Subcutaneous adipose tissue (tissue), 4 donors: ENCODE results near the gene POU2F2. TPM values are rescaled to one million over a fixed set of nuclear protein-coding genes. Genes with fewer than 3 reads are reported as not detected.

Experiments used
- CTCF ChIP-seq: fragments of 450-650 bp; IDR thresholded peaks from one replicate; pipeline ENCODE4 v1.5.1; 2016; ENCODE audit warnings: low read depth, mild to moderate bottlenecking, control low read depth, antibody characterized with exemption, moderate library complexity
- total RNA-seq, 4 donors: library from RNA; depleted of rRNA; stranded (reverse); fragments of >200 nt; gene quantifications; one replicate each; pipeline ENCODE4 v1.1.0, GENCODE V29; 2016

POU2F2 gene
- total RNA-seq, 4 donors from 2014 or later = 0.85 to 2.4 (median 1.5) TPM

DNA sequence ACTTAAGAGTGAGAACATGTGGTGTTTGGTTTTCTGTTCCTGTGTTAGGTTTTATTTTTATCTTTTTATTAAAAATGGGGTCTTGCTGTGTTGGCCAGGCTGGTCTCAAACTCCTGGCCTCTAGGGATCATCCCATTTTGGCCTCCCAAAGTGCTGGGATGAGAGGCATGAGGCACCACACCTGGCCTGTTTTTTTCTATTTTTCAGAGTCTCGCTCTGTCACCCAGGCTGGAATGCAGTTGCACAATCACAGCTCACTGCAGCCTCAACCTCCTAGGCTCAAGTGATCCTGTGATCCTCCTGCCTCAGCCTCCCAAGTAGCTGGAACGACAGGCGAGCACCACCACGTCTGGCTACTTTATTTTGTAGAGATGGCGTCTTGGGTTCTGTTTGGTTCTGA lies 48.7 kb downstream of the POU2F2 start:
- TF ChIP-seq CTCF = no peak

DNA sequence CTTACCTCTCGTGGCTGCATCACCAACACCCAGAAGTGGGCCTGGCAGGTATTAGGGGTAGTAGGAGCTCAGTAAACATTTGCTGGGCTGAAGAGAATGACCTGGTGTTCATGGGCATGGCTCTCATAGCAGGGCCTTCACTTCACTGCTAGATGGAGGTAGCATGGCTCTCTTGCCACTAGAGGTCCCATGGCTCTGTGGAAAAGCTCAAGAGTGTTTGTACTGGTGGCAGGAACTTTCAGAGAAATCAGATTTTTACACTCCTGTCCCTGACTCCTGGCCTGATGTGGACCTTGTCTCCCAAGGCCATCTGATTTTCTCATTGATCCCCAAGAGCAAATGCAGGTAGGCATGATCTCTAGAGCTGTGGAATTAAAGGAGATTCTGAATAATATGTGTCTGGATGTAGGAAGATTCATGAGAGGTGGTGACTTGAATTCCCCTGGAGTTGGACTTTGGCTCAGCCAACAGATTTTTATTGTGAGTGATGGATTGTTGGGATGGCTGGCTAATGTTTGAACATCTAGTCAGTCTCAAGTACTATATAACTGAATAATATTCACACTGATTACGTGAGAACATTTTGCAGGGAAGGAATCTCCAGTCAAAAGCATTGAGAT lies 50.6 kb downstream of the POU2F2 start:
- no peak for TF ChIP-seq CTCF

DNA sequence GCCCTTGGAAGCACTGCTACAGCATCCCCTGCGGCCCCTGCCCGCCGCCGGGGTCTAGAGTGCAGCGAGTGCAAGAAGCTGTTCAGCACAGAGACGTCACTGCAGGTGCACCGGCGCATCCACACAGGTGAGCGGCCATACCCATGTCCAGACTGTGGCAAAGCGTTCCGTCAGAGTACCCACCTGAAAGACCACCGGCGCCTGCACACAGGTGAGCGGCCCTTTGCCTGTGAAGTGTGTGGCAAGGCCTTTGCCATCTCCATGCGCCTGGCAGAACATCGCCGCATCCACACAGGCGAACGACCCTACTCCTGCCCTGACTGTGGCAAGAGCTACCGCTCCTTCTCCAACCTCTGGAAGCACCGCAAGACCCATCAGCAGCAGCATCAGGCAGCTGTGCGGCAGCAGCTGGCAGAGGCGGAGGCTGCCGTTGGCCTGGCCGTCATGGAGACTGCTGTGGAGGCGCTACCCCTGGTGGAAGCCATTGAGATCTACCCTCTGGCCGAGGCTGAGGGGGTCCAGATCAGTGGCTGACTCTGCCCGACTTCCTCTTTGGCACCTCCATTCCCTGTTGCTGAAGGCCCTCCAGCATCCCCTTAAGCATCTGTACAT lies 51.4 kb downstream of the POU2F2 start:
- no peak for TF ChIP-seq CTCF

DNA sequence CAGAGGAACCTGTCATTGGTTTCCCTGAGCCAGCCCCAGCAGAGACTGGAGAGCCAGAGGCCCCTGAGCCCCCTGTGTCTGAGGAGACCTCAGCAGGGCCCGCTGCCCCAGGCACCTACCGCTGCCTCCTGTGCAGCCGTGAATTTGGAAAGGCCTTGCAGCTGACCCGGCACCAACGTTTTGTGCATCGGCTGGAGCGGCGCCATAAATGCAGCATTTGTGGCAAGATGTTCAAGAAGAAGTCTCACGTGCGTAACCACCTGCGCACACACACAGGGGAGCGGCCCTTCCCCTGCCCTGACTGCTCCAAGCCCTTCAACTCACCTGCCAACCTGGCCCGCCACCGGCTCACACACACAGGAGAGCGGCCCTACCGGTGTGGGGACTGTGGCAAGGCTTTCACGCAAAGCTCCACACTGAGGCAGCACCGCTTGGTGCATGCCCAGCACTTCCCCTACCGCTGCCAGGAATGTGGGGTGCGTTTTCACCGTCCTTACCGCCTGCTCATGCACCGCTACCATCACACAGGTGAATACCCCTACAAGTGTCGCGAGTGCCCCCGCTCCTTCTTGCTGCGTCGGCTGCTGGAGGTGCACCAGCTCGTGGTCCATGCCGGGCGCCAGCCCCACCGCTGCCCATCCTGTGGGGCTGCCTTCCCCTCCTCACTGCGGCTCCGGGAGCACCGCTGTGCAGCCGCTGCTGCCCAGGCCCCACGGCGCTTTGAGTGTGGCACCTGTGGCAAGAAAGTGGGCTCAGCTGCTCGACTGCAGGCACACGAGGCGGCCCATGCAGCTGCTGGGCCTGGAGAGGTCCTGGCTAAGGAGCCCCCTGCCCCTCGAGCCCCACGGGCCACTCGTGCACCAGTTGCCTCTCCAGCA lies 52.1 kb downstream of the POU2F2 start:
- TF ChIP-seq CTCF = no peak

- no peak for TF ChIP-seq CTCF
Measured at GRCh38 chr19:42079276-42079669, 53.0 kb downstream of the POU2F2 start.

DNA sequence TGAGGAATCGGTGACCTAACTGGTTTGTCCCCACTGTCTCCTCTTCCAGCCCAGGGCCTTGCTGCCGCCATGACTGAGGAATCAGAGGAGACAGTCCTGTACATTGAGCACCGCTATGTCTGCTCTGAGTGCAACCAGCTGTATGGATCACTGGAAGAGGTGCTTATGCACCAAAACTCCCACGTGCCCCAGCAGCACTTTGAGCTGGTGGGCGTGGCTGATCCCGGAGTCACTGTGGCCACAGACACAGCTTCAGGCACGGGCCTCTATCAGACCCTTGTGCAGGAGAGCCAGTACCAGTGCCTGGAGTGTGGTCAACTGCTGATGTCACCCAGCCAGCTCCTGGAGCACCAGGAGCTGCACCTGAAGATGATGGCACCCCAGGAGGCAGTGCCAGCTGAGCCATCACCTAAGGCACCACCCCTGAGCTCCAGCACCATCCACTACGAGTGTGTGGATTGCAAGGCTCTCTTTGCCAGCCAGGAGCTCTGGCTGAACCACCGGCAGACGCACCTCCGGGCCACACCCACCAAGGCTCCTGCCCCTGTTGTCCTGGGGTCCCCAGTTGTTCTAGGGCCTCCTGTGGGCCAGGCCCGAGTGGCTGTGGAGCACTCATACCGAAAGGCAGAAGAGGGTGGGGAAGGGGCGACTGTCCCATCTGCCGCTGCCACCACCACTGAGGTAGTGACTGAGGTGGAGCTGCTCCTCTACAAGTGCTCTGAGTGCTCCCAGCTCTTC lies 53.5 kb downstream of the POU2F2 start:
- TF ChIP-seq CTCF = no peak
